ENCODE measurements around the gene PYGM.

GRCh38 chr11:64720167-64720566 lies 39.6 kb downstream of the PYGM start:
- no peak for TF ChIP-seq POLR2A (IDR thresholded peaks at IDR 0.05)
- TF ChIP-seq, protein P1, sequence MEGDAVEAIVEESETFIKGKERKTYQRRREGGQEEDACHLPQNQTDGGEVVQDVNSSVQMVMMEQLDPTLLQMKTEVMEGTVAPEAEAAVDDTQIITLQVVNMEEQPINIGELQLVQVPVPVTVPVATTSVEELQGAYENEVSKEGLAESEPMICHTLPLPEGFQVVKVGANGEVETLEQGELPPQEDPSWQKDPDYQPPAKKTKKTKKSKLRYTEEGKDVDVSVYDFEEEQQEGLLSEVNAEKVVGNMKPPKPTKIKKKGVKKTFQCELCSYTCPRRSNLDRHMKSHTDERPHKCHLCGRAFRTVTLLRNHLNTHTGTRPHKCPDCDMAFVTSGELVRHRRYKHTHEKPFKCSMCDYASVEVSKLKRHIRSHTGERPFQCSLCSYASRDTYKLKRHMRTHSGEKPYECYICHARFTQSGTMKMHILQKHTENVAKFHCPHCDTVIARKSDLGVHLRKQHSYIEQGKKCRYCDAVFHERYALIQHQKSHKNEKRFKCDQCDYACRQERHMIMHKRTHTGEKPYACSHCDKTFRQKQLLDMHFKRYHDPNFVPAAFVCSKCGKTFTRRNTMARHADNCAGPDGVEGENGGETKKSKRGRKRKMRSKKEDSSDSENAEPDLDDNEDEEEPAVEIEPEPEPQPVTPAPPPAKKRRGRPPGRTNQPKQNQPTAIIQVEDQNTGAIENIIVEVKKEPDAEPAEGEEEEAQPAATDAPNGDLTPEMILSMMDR (IDR thresholded peaks at IDR 0.05) = no peak
- TF ChIP-seq POLR2AphosphoS5 (IDR thresholded peaks at IDR 0.05) = no peak
- TF ChIP-seq EP300 (IDR thresholded peaks at IDR 0.05) = no peak
